ENCODE measurements around the gene DENND11.

The DENND11 gene

GRCh38 chr7:141666071-141666470 lies 35.9 kb downstream of the DENND11 start:
- Histone ChIP-seq H3K9ac (ENCODE audit: insufficient read length) (no peak overlapping the region), H3K9me3 (ENCODE audit: low read depth, low read length) (no peaks in the 10 kb centered on the region), H3K36me3 (ENCODE audit: insufficient read depth, low read length) (peaks cover 11% of the 10 kb centered on the region; the same call in 1 of the 2 replicates), H3K4me3 (no peak overlapping the region), H3K27ac (no peak overlapping the region)
- DNase-seq (ENCODE audit: low read depth, low spot score), result no peak
- no peak for TF ChIP-seq POLR2AphosphoS5 (IDR thresholded peaks at IDR 0.05; ENCODE audit: borderline replicate concordance, low read depth, low read length)

DNA sequence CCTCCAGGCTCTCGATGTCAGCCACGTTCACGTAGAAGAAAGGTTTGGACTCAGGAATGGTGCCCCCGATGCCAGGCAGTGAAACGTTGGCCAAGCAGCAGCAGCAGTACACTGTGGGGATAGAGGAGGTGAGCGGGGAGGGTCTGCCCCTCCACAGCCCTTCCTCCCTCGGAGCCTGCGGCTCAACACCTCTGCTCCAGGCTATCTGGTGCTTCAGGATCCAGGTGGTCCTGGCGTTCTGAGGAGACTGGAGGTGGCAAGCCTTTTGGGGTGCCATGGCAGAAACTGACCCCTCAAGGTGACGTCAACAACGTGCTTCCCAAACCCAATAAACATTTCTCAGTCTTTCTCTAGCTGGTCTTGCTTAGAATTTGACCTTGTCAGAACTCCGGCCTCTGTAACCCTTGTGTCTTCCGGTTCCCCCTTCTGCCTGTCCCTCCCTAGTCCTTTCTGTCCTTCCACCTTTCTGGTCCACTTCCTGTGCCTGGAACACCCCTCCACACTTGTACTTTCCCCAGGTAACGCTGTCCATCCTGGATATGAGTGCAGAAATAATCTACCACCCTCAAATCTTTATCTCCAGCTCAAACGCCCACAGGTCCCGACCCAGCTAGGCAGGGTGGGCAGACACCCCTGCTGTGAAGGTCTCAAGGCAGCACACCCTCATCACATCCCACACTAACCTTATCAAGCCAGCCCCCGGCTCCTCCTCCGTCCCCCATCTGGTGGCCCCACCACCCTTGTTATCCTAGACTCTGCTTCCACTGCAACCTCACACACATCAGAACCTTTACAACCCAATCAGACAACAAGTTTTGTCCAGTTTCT lies 36.5 kb downstream of the DENND11 start:
- Histone ChIP-seq H3K9ac (ENCODE audit: insufficient read length) (no peak overlapping the region), H3K4me3 (no peak overlapping the region), H3K27ac (no peak overlapping the region), H3K36me3 (ENCODE audit: insufficient read depth, low read length) (peaks cover 10% of the 10 kb centered on the region; the same call in 1 of the 2 replicates), H3K9me3 (ENCODE audit: low read depth, low read length) (no peaks in the 10 kb centered on the region)
- TF ChIP-seq EZH2 (IDR thresholded peaks at IDR 0.05) (no peak), FOXP2 (optimal IDR thresholded peaks at IDR 0.05; ENCODE audit: control extremely low read depth, extremely low read length, insufficient read depth) (no peak), POLR2AphosphoS5 (IDR thresholded peaks at IDR 0.05; ENCODE audit: borderline replicate concordance, low read depth, low read length) (no peak)
- no peak for DNase-seq (ENCODE audit: low read depth, low spot score)

DNA sequence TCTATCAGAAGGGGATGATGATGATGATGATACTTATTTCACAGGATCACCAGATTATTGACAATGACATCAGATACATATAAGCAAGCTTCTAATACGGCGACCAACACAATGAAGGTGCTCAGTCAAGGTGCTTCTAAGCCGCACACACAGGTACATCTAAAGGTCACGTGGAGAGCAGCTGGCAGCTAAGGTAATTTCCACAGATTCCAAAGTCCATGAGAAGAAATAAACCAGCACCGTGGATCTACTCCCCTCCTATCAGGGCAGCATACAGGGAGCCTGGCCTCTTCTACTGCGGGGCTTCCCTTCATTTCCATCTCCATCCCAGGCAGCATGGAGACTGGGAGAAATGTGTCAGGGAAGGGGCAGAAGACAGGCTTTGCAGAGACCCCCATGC lies 37.5 kb downstream of the DENND11 start:
- no peak overlapping the region for H3K9ac ChIP-seq (ENCODE audit: insufficient read length)
- H3K4me3 ChIP-seq, result no peak overlapping the region
- H3K36me3 ChIP-seq (ENCODE audit: insufficient read depth, low read length), result peaks cover 9% of the 10 kb centered on the region; the same call in 1 of the 2 replicates
- no peak for TF ChIP-seq EZH2 (IDR thresholded peaks at IDR 0.05)
- no peak for TF ChIP-seq FOXP2 (optimal IDR thresholded peaks at IDR 0.05; ENCODE audit: control extremely low read depth, extremely low read length, insufficient read depth)
- no peak for TF ChIP-seq POLR2AphosphoS5 (IDR thresholded peaks at IDR 0.05; ENCODE audit: borderline replicate concordance, low read depth, low read length)
- no peak overlapping the region for H3K27ac ChIP-seq
- no peaks in the 10 kb centered on the region for H3K9me3 ChIP-seq (ENCODE audit: low read depth, low read length)
- DNase-seq (ENCODE audit: low read depth, low spot score), result no peak

DNA sequence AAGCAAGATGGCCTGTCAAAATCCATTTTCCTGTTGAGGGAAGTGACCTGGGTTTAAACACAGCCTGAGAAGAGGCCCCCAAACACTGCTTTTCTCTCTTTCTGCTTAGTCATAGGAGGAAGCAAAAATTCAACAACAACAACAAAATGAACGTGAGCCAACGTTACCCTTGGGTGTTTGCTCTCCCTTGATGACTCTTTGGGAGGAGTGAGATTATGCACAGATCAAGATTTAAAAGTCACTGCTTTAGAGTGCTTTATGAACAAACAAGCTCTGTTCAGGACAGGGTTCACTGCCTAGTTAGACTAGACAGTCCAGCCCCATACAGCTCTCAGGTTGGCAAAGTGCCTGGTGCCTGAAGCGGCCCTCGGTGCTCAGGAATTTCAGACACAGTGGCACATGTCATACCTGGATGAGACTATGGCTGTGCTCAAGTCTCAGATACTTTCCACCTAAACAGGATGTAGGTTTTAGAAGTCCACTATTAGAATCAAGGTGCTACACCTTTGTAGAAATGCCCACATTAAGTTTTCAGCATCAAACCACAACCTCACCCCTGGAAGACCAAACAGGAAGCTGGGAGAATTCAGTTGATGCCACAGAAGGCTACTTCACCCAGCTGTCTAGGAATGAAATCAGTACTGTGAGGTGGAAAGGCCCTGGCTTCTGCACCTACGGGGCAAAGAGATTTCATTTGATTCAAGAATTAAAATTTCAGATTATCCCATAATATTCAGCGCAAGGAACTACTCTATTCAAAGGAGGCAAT lies 38.7 kb downstream of the DENND11 start:
- DNase-seq (ENCODE audit: low read depth, low spot score), result no peak
- H3K9me3 ChIP-seq (ENCODE audit: low read depth, low read length), result no peaks in the 10 kb centered on the region
- TF ChIP-seq POLR2AphosphoS5 (IDR thresholded peaks at IDR 0.05; ENCODE audit: borderline replicate concordance, low read depth, low read length) (no peak), EZH2 (IDR thresholded peaks at IDR 0.05) (no peak), FOXP2 (optimal IDR thresholded peaks at IDR 0.05; ENCODE audit: control extremely low read depth, extremely low read length, insufficient read depth) (no peak)

GRCh38 chr7:141660259-141660658 lies 41.7 kb downstream of the DENND11 start:
- TF ChIP-seq EZH2 (IDR thresholded peaks at IDR 0.05) (no peak), POLR2AphosphoS5 (IDR thresholded peaks at IDR 0.05; ENCODE audit: borderline replicate concordance, low read depth, low read length) (no peak), FOXP2 (optimal IDR thresholded peaks at IDR 0.05; ENCODE audit: control extremely low read depth, extremely low read length, insufficient read depth) (no peak)
- no peak for DNase-seq (ENCODE audit: low read depth, low spot score)
- H3K9me3 ChIP-seq (ENCODE audit: low read depth, low read length), result no peaks in the 10 kb centered on the region
- H3K9ac ChIP-seq (ENCODE audit: insufficient read length), result no peak overlapping the region
- no peak overlapping the region for H3K4me3 ChIP-seq
- H3K27ac ChIP-seq, result no peak overlapping the region
- peaks cover 29% of the 10 kb centered on the region for H3K36me3 ChIP-seq (ENCODE audit: insufficient read depth, low read length)

More for the DNA sequence above, 38.7 kb downstream of the DENND11 start:
- Histone ChIP-seq H3K36me3 (ENCODE audit: insufficient read depth, low read length) (peaks cover 15% of the 10 kb centered on the region; the same call in 1 of the 2 replicates), H3K4me3 (no peak overlapping the region), H3K27ac (peak overlapping the region; percentile 54; the same call in 1 of the 2 replicates), H3K9ac (ENCODE audit: insufficient read length) (no peak overlapping the region)

GRCh38 chr7:141659501-141659900 lies 42.5 kb downstream of the DENND11 start:
- Histone ChIP-seq H3K9ac (ENCODE audit: insufficient read length) (no peak overlapping the region), H3K36me3 (ENCODE audit: insufficient read depth, low read length) (peaks cover 32% of the 10 kb centered on the region)
- TF ChIP-seq EZH2 (IDR thresholded peaks at IDR 0.05) (no peak), FOXP2 (optimal IDR thresholded peaks at IDR 0.05; ENCODE audit: control extremely low read depth, extremely low read length, insufficient read depth) (no peak), POLR2AphosphoS5 (IDR thresholded peaks at IDR 0.05; ENCODE audit: borderline replicate concordance, low read depth, low read length) (no peak)

DNA sequence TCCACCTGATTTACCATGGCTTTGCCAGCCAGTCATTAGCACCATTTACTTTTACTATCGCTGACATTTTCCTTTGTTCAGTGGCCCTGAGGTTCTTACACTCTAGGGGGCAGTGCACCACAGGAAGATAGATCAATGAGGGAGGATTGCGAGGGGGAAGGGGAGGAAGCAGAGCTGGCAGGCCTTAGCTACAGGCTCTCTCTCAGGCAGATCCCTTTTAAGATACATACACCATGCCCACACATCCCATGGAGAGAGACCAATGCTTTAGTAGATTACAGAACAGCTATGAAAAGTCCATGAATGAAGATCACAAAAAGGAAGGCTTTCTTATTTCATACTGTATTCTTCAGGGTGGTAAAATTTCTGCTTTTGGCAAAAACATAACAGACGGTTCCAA lies 47.4 kb downstream of the DENND11 start:
- Histone ChIP-seq H3K4me3 (no peak overlapping the region), H3K9ac (ENCODE audit: insufficient read length) (no peak overlapping the region), H3K9me3 (ENCODE audit: low read depth, low read length) (no peaks in the 10 kb centered on the region), H3K27ac (no peak overlapping the region), H3K36me3 (ENCODE audit: insufficient read depth, low read length) (peaks cover 62% of the 10 kb centered on the region)
- no peak for TF ChIP-seq EZH2 (IDR thresholded peaks at IDR 0.05)
- TF ChIP-seq POLR2AphosphoS5 (IDR thresholded peaks at IDR 0.05; ENCODE audit: borderline replicate concordance, low read depth, low read length), result no peak
- TF ChIP-seq FOXP2 (optimal IDR thresholded peaks at IDR 0.05; ENCODE audit: control extremely low read depth, extremely low read length, insufficient read depth), result no peak
- DNase-seq (ENCODE audit: low read depth, low spot score), result peak; percentile 42

More at GRCh38 chr7:141659501-141659900, 42.5 kb downstream of the DENND11 start:
- no peak for DNase-seq (ENCODE audit: low read depth, low spot score)
- Histone ChIP-seq H3K9me3 (ENCODE audit: low read depth, low read length) (no peaks in the 10 kb centered on the region), H3K27ac (no peak overlapping the region), H3K4me3 (no peak overlapping the region)

DNA sequence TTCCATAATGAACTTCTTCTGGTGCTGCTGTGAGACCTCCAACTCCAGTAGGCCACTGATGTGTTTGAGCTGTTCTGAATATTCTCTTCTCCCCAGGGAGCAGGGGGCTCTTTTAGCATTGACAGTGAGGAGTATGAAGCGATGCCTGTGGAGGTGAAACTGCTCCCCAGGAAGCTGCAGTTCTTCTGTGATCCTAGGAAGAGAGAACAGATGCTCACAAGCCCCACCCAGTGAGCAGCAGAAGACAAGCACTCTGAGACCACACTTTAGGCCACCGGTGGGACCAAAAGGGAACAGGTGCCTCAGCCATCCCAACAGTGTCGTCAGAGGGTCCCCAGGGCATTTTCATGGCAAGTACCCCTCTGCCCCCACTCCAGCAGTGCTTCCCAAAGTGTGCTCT lies 49.3 kb downstream of the DENND11 start:
- H3K36me3 ChIP-seq (ENCODE audit: insufficient read depth, low read length), result peaks cover 61% of the 10 kb centered on the region
- no peak for DNase-seq (ENCODE audit: low read depth, low spot score)
- TF ChIP-seq FOXP2 (optimal IDR thresholded peaks at IDR 0.05; ENCODE audit: control extremely low read depth, extremely low read length, insufficient read depth) (no peak), EZH2 (IDR thresholded peaks at IDR 0.05) (no peak), POLR2AphosphoS5 (IDR thresholded peaks at IDR 0.05; ENCODE audit: borderline replicate concordance, low read depth, low read length) (no peak)

More for the DNA sequence above, 49.3 kb downstream of the DENND11 start:
- Histone ChIP-seq H3K27ac (no peak overlapping the region), H3K9me3 (ENCODE audit: low read depth, low read length) (no peaks in the 10 kb centered on the region), H3K9ac (ENCODE audit: insufficient read length) (no peak overlapping the region), H3K4me3 (no peak overlapping the region)
